Globus pallidus (tissue), 1 donor: ENCODE results near the gene STRADA.

ENCODE experiments used
- DNase-seq: peaks from one replicate; pipeline ENCODE4 v3.0.0-alpha.2; 2015; ENCODE audit warnings: low spot score

STRADA gene

DNA sequence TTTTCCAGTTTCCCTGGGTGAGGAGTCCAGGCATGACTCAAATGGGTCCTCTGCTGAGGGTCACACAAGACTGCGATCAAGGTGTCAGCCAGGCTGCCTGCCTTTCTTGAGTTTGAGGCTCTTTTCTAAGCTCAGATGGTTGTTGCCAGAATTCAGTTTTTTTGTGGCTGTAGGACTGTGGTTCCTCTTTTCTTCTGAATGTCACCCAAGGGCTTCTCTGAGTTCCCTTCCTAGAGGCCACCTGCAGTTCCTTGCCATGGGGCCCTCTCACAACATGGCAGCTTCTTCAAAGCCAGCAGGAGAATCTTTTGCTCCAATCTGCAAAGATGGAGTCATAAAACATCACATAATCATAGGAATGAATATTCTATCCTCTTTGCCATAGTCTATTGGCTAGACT, 59.2 kb downstream of the STRADA start:
- DNase-seq, result no peak

DNA sequence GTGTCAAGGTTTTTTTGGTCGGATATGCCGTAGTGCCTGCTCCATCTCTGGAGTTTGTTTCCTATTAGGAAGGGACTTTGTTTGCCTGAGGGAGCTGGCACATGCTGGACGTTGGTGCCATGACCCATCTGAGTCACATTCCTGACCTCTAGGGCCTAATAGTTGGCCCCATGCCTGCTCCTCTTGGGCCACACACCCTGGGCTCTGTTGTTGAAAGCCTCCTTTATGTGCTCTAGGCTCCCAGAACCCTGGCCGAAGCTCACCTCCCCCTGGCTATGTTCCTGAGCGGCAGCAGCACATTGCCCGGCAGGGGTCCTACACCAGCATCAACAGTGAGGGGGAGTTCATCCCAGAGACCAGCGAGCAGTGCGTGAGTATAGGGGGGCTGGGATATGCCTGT, 60.1 kb downstream of the STRADA start:
- DNase-seq, result no peak

DNA sequence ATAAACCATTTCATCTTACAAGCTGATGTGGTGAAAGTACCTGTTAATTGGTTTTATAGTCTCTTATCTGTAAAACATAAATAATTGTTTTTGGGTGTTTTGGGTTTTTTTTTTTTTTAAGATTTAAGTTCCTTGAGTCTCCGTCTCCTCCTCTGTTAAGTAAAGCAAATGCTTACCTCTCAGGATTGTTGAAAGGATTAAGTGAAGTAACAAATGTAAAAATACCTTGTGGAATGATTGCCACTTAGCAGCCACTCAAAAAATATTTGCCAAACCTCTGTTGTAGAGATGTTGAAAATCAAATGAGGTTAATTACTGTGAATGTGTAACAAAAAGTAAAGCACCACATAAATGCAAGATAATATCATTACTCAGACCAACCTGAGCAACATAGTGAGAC, 60.9 kb downstream of the STRADA start:
- DNase-seq, result no peak

DNA sequence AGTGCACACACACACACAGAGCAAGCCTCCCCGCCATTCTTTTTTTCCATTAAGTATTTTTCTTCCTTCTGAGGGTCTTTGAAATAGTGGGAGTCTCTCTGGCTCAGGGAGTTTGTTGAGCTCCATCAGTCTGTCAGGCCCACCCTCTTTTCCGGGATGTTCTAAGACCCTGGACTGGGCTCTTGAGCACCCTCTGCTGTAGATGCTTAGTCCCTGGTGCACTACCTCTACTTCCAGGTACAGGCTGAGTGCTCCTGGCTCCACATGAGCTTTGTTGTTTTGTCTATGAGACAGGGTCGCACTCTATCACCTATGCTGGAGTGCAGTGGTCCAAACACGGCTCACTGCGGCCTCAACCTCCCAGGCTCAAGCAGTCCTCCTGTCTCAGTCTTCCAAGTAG, 62.4 kb downstream of the STRADA start:
- DNase-seq, result no peak

DNA sequence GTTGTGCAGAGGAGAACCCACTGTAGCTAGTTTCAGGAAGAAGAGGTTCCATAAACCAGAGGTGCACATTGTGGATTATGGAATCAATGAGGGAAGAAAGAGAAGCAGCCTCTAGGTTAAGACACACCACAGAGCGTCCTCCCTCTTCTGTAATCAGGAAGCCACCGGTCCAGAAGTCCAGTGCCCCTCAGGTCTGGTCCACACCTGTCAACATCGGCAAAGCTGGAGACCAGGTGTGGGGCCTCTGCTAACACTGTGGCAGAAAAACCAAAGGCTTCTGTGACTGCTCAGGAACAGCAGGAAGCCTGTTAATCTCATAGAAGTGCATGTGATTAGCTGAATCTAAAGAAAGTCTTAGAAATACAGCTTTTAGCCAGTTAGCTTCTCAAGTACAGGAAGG, 65.0 kb downstream of the STRADA start:
- DNase-seq, result no peak

DNA sequence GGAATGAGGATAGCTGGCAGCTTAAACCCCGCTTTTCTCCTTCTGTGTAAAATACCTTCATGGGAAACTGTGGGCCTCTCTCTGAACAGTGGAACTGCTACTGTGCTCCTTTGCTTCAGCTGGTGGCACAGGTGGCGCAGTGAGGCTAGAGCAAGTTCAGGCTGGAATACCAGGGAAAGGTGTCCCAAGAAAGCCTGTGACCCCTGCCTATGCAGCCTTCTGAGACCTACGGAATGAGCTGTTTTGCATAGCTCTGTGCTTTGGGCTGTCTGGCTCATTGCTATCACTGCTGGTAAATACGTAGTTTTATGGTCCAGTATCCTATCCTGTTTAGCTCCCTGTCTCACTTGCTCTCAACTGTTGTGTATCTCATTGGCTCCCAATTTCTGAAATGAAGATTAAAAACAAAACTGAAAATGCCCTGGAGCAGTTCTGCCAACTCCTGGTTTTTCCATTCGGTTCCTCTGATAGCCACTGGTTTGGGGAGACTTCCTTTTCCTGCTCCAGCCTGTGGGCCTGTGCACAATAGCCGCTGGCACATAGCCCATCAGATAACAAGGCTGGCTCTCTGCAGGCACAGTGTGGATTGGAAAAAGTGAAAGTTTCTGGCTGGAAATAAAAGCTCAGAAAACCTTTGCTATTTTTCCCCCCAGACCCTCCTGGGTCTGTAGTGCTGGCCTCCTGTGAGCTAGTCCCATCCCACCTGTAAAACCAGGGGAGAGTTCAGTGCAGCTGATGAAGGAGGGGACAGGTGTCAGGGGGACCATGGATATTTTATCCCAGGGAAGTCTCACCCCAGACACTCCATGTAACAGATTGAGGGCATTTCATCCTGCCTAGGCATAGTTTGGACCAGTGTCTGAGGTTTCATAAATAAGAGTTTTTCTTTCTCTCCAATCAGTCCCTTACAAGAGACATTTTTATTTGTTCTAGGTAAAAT, 65.7 kb downstream of the STRADA start:
- DNase-seq, result peak; percentile 56

DNA sequence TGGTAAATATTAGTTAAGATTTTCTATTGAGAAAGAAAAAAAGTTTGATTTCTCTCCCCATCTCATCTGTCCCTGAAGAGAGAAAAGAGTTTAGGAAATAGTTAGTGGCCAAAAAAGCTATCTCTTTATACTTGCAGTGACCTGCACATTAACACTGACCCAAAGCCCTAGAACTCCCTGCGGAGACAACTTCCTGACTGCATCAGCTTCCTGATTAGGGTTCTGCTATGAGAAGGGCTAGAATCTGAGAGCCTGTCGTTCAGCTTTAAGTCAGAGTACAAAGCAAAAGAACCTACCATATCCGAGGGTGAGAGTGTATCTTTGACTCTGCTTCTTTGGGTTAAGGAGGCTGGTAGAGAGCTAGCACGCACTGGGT, 66.4 kb downstream of the STRADA start:
- no peak for DNase-seq

DNA sequence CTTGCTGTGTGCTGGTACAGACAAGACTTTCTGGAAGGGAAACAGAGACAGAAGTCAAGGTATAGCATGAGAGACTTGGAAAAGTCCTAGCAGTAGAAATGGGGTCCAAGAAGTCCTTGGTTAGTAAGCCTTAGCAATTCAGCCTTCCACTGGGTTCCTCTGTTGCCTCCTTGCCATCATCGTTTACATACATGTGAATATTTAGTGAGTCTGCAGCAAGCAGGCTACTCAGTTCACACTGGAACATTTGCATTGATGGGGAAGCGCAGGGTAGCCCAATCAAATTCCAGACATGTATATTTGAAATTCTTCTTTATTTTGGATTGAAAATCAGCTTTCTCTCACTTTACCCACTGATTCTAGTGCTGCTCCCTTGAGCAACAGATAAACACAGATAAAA, 68.7 kb downstream of the STRADA start:
- no peak for DNase-seq

DNA sequence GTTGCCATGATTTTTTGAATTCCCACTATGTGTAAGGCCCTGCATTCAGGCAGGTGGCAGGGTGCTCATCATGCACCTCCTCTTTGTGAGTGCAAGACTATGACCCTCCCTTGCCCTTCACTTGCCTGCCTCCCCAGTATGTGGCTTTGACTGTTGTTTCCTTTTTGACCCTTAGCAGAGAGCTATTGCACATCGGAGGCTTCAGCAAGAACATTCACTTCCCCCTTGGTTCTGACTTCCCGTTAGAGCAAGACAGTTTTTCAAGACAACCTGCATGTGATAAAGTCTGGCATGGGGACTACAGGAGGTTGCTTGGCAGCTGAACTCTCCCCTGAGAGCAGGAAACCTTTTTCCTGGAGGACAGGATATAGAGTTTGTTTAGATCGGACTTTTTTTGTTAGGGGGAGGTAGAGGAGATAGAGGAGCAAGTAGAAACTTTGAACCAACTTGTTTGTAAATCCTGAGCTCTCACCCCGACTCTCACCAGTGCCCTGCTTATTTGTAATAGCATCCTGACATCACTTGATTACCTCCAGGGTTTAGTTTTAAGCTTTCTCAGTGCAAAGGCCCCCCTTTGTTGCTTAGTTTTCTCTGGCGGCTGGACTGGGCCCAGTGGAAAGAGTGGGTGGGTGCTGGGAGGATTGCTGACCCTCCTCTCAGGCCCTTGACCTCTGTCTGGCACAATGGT, 75.9 kb downstream of the STRADA start:
- DNase-seq, result peak; percentile 63

DNA sequence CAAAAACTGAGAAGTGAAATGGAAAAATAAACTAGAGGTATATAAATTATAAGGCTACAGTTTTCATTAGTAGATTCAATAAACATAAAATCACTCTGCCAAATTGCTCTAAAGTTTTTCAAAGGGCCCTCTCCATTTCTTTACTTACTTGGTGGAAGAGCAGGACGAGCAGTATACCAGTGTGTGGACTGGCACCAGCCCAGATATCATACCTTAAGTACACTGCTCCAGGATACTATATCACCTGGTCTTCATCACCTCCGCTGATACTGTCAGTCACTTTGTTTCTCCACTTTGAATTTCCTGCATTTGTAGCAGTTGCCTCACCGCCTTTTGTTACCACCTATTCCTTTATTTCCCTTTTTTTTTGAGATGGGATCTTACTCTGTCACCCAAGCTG, 81.7 kb downstream of the STRADA start:
- no peak for DNase-seq

DNA sequence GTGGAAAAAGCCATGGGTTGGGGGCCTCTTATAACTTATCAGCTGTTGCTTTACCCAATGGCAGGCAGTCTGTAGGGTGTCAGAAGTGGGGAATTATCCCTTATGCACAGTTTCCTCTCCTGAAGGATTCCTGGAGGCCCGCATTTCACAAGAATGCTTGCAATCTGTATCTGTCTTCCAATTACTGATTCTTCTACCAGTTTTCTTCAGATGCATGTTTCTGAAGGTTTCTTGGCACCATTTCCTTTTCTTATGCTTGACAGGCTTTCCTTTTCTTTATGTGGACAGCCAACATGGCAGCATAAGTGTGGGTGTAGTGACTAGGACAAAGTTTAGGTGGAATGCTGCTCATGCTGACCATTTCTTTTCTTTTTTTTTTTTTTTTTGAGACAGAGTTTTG, 83.2 kb downstream of the STRADA start:
- no peak for DNase-seq

DNA sequence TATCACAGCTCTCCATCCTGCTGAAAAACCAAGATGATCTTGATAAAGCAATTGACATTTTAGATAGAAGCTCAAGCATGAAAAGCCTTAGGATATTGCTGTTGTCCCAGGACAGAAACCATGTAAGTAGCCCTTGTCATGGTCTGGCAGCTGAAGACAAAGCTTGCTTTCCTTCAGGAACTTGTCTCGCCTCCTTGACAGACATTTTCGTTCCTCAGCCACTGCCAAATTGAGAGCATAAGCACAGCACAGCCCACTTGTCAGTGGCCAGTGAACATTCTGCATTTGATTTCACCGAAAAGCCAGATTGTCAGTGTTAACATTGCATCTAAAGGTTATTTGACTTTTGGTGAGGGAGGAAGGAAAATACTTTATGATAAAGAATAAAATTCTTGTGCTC, 83.8 kb downstream of the STRADA start:
- DNase-seq, result no peak

DNA sequence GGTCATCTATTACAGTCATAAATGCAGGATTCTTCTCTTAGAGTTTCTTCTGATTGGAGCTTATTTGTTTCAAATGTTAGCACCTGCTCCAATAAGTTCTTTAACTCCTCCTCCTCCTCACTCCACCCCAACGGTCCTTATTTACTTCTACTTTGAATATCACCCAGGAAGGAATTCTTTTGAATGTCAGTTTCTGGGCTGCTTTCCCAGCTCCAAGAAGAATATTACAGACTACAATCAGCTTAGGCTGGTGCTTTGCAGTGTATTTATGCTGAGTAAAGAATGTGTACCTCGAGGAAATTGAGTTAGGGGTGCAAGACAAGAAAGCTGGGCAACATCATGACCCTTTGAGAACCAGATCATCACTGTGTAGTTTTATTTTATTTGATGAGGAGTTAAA, 88.5 kb downstream of the STRADA start:
- DNase-seq, result no peak
